GM19193 (cell line): Measurements from ENCODE around the gene KCNK16.

Source experiments
- POLR2A ChIP-seq: IDR thresholded peaks from 4 replicates; pipeline ENCODE4 v1.6.1; 2011; ENCODE audit not compliant: insufficient read depth, insufficient read length; ENCODE audit errors: extremely low read depth

The KCNK16 gene

DNA sequence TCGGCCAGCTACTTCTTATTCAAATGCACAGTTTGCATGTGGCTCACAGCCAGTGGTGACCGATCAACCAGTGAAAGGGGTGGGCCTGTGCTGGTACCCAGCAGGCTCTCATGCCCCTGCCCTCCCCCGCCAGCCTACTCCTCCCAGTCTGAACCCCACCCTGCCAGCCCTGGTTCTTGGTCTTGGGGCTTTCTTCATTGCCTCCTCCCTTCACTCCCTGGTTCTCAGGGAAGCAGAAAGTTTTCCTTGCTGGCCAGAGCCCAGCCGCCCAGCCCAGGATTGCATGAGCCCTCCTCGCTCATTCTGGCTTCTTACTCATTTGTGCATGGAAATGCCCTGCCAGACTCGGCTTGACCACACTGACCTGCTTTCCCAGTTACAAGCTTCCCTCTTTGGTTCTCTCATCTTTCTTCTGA is 49.1 kb downstream of the KCNK16 start:
- TF ChIP-seq POLR2A: no peak

DNA sequence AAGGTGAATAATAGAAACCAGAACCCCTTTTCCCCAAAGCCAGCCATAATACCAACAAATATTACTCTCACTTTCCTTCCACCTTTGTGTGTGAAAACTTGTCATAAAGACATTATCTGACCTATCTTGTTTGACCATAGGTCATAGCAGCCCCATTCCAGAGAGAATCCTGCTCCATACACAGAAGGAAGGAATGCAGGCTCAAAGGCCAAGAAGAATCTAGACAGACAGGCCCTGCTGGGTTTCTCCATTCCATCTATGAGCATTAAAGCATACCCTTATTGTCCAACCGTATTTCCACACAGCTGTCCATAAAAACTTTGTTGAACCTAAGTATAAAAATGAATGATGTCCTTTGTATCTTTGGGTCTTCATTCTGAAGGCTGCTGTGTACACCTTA is 52.5 kb downstream of the KCNK16 start:
- TF ChIP-seq POLR2A: no peak

DNA sequence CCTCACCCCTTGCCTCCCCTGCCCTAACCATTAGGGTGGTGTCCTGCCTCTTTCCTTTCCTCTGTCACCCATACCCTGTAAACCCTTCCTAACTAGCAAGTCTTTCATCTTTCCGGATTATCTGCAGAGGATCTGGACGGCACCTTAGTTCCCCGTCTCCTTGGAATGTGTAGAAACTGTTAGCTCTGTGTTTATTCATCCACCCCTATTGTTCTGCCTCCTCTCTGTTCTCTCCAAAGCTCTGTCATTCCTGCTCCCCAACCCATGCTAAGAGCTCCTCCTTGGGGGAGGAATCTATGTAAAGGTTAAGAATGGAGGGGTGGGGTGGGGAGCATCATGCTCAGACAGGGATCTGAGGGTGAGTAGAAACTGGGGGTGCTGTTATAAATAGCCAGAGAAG is 53.8 kb downstream of the KCNK16 start:
- TF ChIP-seq POLR2A: no peak

DNA sequence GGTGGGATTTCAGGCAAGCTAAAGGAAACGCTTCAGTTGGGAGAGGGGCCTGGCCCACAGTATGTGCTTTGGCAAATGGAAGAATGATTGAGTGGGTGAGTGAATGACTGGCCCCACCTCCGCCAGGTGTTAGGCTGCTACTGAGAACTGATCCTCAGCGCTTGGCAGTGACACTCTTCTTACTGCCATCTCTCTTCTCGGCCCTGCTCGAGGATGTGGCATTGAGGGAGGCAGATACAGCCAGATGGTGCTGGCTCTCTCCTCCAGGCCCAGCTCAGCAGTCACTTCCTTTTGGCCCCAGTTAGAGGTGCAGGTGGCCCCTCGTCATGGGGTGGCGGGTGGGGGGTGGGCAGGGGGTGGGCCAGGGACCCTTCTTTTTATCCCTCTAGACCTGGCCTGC is 54.3 kb downstream of the KCNK16 start:
- TF ChIP-seq POLR2A: no peak

DNA sequence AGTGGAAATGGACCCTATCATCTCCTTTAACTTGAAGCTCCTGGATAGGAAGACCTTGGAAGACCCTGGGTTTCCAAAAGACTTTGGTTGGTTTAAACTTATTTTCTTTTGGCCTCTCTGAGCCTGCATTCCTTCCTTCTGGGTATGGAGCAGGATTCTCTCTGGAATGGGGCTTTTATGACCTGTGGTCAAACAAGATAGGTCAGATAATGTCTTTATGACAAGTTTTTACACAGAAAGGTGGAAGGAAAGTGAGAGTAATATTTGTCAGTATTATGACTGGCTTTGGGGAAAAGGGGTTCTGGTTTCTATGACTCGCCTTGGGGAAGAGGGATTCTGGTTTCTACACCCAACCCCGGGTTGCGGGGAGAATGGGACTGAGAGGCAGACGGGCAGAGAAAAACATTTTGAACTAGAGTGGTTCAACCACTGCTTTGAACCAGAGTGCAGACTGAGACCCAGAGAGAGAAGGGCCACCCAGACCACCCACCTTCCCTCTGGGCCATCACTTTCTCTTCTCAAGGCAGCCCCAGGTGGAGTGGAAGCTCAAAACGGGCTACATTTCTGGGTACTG is 55.6 kb downstream of the KCNK16 start:
- TF ChIP-seq POLR2A: no peak

DNA sequence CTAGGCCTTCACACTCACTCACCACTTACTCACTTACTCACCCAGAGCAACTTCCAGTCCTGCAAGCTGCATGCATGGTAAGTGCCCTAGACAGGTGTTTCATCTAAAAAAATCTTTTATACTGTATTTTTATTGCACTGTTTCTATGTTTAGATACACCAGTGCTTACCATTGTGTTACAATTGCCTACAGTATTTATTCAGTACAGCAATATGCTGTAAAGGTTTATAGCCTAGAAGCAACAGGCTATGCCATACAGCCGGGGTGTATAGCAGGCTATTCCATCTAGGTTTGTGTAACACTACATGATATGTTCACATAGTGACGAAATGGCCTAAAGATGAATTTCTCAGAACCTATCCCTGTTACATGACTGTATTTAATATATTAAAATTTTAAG is 56.1 kb downstream of the KCNK16 start:
- no peak for TF ChIP-seq POLR2A
